Activated CD4-positive, alpha-beta memory T cell treated with anti-CD3 and anti-CD28 coated beads for 36 hours (primary cell): Measurements from ENCODE around the gene HOXC5. TPM values are rescaled to one million over a fixed set of nuclear protein-coding genes. Genes with fewer than 3 reads are reported as not detected.

Source experiments
- CTCF ChIA-PET: fragments of 350-600 bp; sonication (Branson Sonifier 250); formaldehyde crosslinking; loops from one replicate; lab custom pipeline; 2021; ENCODE audit warnings: antibody characterized with exemption, inconsistent platforms; lab: Charles Lee
- POLR2A ChIA-PET: fragments of 350-600 bp; sonication (Branson Sonifier 250); formaldehyde crosslinking; loops from one replicate; lab custom pipeline; 2021; ENCODE audit warnings: antibody characterized with exemption; lab: Charles Lee
- DNase-seq: peaks from one replicate; pipeline ENCODE4 v3.0.0-alpha.2; 2020
- H3K27ac Mint-ChIP-seq: one replicate; pipeline ENCODE4 v1.8.0; 2021; ENCODE audit warnings: mixed read lengths
- H3K27me3 Mint-ChIP-seq: one replicate; pipeline ENCODE4 v1.8.0; 2021; ENCODE audit warnings: mixed read lengths
- H3K36me3 Mint-ChIP-seq: one replicate; pipeline ENCODE4 v1.8.0; 2021; ENCODE audit warnings: mixed read lengths
- H3K4me1 Mint-ChIP-seq: one replicate; pipeline ENCODE4 v1.8.0; 2021; ENCODE audit warnings: low read depth, mixed read lengths
- H3K4me3 Mint-ChIP-seq: one replicate; pipeline ENCODE4 v1.8.0; 2021; ENCODE audit warnings: mild to moderate bottlenecking, mixed read lengths
- H3K9me3 Mint-ChIP-seq: one replicate; pipeline ENCODE4 v1.8.0; 2021; ENCODE audit warnings: mixed read lengths
- intact Hi-C: fragments of 100-400 bp; cut with micrococcal nuclease; formaldehyde crosslinking; loops from one replicate; pipeline ENCODE4 v1.15.1; 2023
- total RNA-seq, 2 experiments: library from RNA; stranded (reverse); gene quantifications; one replicate each; pipeline ENCODE4 v1.2.3, GENCODE V29; 2021

HOXC5 gene
- total RNA-seq, 2 experiments from 2014 or later: not detected

- peaks cover 13% of the 10 kb centered on the region for H3K4me1 Mint-ChIP-seq
- H3K27ac Mint-ChIP-seq: no peak overlapping the region
- intact Hi-C loops: loop anchor here (10.0 kb wide), 1 partner anchor 362 kb away; the partner anchor contains the start of gene GPR84
- H3K27me3 Mint-ChIP-seq: peaks cover 92% of the 10 kb centered on the region
- no peaks in the 10 kb centered on the region for H3K9me3 Mint-ChIP-seq
- H3K36me3 Mint-ChIP-seq: no peaks in the 10 kb centered on the region
- H3K4me3 Mint-ChIP-seq: no peak overlapping the region
- CTCF ChIA-PET: interaction anchor here (1.0 to 9.3 kb wide), 4 partner anchors 18 to 205 kb away, joined by 3 to 127 read pairs (median 108); partner anchors contain the start of genes HOXC10 and SMUG1
- DNase-seq: no peak
- POLR2A ChIA-PET: no interaction called here
Measured at GRCh38 chr12:54002915-54003389, 29.9 kb upstream of the HOXC5 start.

GRCh38 chr12:54003625-54004024, 29.2 kb upstream of the HOXC5 start:
- H3K9me3 Mint-ChIP-seq: no peaks in the 10 kb centered on the region
- peaks cover 91% of the 10 kb centered on the region for H3K27me3 Mint-ChIP-seq
- POLR2A ChIA-PET: no interaction called here
- H3K27ac Mint-ChIP-seq: no peak overlapping the region
- H3K36me3 Mint-ChIP-seq: no peaks in the 10 kb centered on the region
- CTCF ChIA-PET: interaction anchor here (1.0 to 9.3 kb wide), 7 partner anchors 11 to 204 kb away, joined by 3 to 127 read pairs (median 29); partner anchors contain the start of genes HOXC10, HOXC5 and SMUG1
- no peak for DNase-seq
- H3K4me1 Mint-ChIP-seq: peaks cover 13% of the 10 kb centered on the region
- intact Hi-C loops: loop anchor here (10.0 kb wide), 1 partner anchor 361 kb away; the partner anchor contains the start of gene GPR84
- H3K4me3 Mint-ChIP-seq: no peak overlapping the region

GRCh38 chr12:54004063-54004840, 28.6 kb upstream of the HOXC5 start:
- intact Hi-C loops: loop anchor here (10.0 kb wide), 1 partner anchor 361 kb away; the partner anchor contains the start of gene GPR84
- no peak overlapping the region for H3K27ac Mint-ChIP-seq
- no peaks in the 10 kb centered on the region for H3K9me3 Mint-ChIP-seq
- peaks cover 15% of the 10 kb centered on the region for H3K4me1 Mint-ChIP-seq
- H3K27me3 Mint-ChIP-seq: peaks cover 88% of the 10 kb centered on the region
- H3K4me3 Mint-ChIP-seq: no peak overlapping the region
- POLR2A ChIA-PET: no interaction called here
- no peak for DNase-seq
- CTCF ChIA-PET: interaction anchor here (1.0 to 9.3 kb wide), 8 partner anchors 12 to 203 kb away, joined by 3 to 127 read pairs (median 18); partner anchors contain the start of genes HOXC10, HOXC13, HOXC5 and SMUG1
- no peaks in the 10 kb centered on the region for H3K36me3 Mint-ChIP-seq

GRCh38 chr12:54004841-54005530, 27.9 kb upstream of the HOXC5 start:
- ChIA-PET CTCF (interaction anchor here (0.7 to 9.3 kb wide), 12 partner anchors 8 to 203 kb away, joined by 3 to 127 read pairs (median 8); partner anchors contain the start of genes HOXC10, HOXC13, HOXC5 and SMUG1), POLR2A (no interaction called here)
- H3K4me3 Mint-ChIP-seq: no peak overlapping the region

GRCh38 chr12:54005531-54005852, 27.4 kb upstream of the HOXC5 start:
- CTCF ChIA-PET: interaction anchor here (0.6 to 9.3 kb wide), 18 partner anchors 9 to 209 kb away, joined by 3 to 127 read pairs (median 7); partner anchors contain the start of genes HOXC10, HOXC13, HOXC5 and SMUG1
- DNase-seq: no peak
- H3K9me3 Mint-ChIP-seq: no peaks in the 10 kb centered on the region
- no peak overlapping the region for H3K4me3 Mint-ChIP-seq
- peaks cover 93% of the 10 kb centered on the region for H3K27me3 Mint-ChIP-seq
- H3K4me1 Mint-ChIP-seq: peaks cover 20% of the 10 kb centered on the region
- H3K27ac Mint-ChIP-seq: peak overlapping the region; percentile 19
- no peaks in the 10 kb centered on the region for H3K36me3 Mint-ChIP-seq
- POLR2A ChIA-PET: no interaction called here
- intact Hi-C loops: loop anchor here (10.0 kb wide), 1 partner anchor 359 kb away; the partner anchor contains the start of gene GPR84

More at GRCh38 chr12:54004841-54005530, 27.9 kb upstream of the HOXC5 start:
- Mint-ChIP-seq H3K27ac (peak overlapping the region; percentile 19), H3K9me3 (no peaks in the 10 kb centered on the region), H3K4me1 (peaks cover 20% of the 10 kb centered on the region), H3K27me3 (peaks cover 91% of the 10 kb centered on the region), H3K36me3 (no peaks in the 10 kb centered on the region)
- DNase-seq: no peak
- intact Hi-C loops: loop anchor here (10.0 kb wide), 1 partner anchor 360 kb away; the partner anchor contains the start of gene GPR84

- H3K4me1 Mint-ChIP-seq: peaks cover 22% of the 10 kb centered on the region
- H3K27me3 Mint-ChIP-seq: peaks cover 91% of the 10 kb centered on the region
- H3K36me3 Mint-ChIP-seq: no peaks in the 10 kb centered on the region
- intact Hi-C loops: loop anchor here (1.0 to 10.0 kb wide), 4 partner anchors 27 to 359 kb away; partner anchors contain the start of genes GPR84 and HOXC5
- peak; percentile 89 for DNase-seq
- ChIA-PET POLR2A (interaction anchor here (1.0 kb wide), 1 partner anchor 11 kb away, joined by 3 read pairs; no protein-coding TSS in a partner anchor), CTCF (interaction anchor here (0.6 to 9.3 kb wide), 20 partner anchors 9 to 209 kb away, joined by 3 to 127 read pairs (median 6); partner anchors contain the start of genes HOXC10, HOXC13, HOXC5 and HOXC6)
- H3K27ac Mint-ChIP-seq: no peak overlapping the region
- no peaks in the 10 kb centered on the region for H3K9me3 Mint-ChIP-seq
- H3K4me3 Mint-ChIP-seq: peak overlapping the region; percentile 68
Measured at GRCh38 chr12:54005853-54006558, 26.8 kb upstream of the HOXC5 start.

- peaks cover 28% of the 10 kb centered on the region for H3K4me1 Mint-ChIP-seq
- POLR2A ChIA-PET: interaction anchor here (1.0 kb wide), 1 partner anchor 11 kb away, joined by 3 read pairs; no protein-coding TSS in a partner anchor
- H3K4me3 Mint-ChIP-seq: peak overlapping the region; percentile 68
- H3K9me3 Mint-ChIP-seq: no peaks in the 10 kb centered on the region
- H3K36me3 Mint-ChIP-seq: no peaks in the 10 kb centered on the region
- H3K27ac Mint-ChIP-seq: no peak overlapping the region
- CTCF ChIA-PET: interaction anchor here (0.6 to 9.3 kb wide), 16 partner anchors 8 to 208 kb away, joined by 3 to 127 read pairs (median 6); partner anchors contain the start of genes HOXC10, HOXC5, HOXC6 and SMUG1
- DNase-seq: no peak
- intact Hi-C loops: loop anchor here (1.0 to 10.0 kb wide), 4 partner anchors 26 to 358 kb away; partner anchors contain the start of genes GPR84 and HOXC5
- H3K27me3 Mint-ChIP-seq: peaks cover 91% of the 10 kb centered on the region
Measured at GRCh38 chr12:54006559-54007220, 26.2 kb upstream of the HOXC5 start.

GRCh38 chr12:54007538-54008259, 25.2 kb upstream of the HOXC5 start:
- POLR2A ChIA-PET: no interaction called here
- CTCF ChIA-PET: interaction anchor here (0.7 to 9.3 kb wide), 11 partner anchors 7 to 373 kb away, joined by 3 to 127 read pairs (median 6); partner anchors contain the start of genes HOXC5 and SMUG1
- DNase-seq: no peak
- H3K4me3 Mint-ChIP-seq: no peak overlapping the region
- H3K27me3 Mint-ChIP-seq: peaks cover 85% of the 10 kb centered on the region
- H3K4me1 Mint-ChIP-seq: peaks cover 25% of the 10 kb centered on the region
- no peak overlapping the region for H3K27ac Mint-ChIP-seq
- intact Hi-C loops: loop anchor here (2.0 to 10.0 kb wide), 2 partner anchors 25 to 357 kb away; partner anchors contain the start of genes GPR84 and HOXC5
- H3K36me3 Mint-ChIP-seq: no peaks in the 10 kb centered on the region
- H3K9me3 Mint-ChIP-seq: no peaks in the 10 kb centered on the region

- DNase-seq: no peak
- H3K36me3 Mint-ChIP-seq: no peaks in the 10 kb centered on the region
Measured at GRCh38 chr12:54008260-54008552, 24.6 kb upstream of the HOXC5 start.

More at GRCh38 chr12:54008260-54008552, 24.6 kb upstream of the HOXC5 start:
- H3K27ac Mint-ChIP-seq: no peak overlapping the region
- ChIA-PET CTCF (interaction anchor here (1.2 to 9.3 kb wide), 8 partner anchors 9 to 372 kb away, joined by 4 to 127 read pairs (median 26); partner anchors contain the start of gene SMUG1), POLR2A (no interaction called here)
- peaks cover 25% of the 10 kb centered on the region for H3K4me1 Mint-ChIP-seq
- H3K27me3 Mint-ChIP-seq: peaks cover 85% of the 10 kb centered on the region
- intact Hi-C loops: loop anchor here (10.0 kb wide), 1 partner anchor 357 kb away; the partner anchor contains the start of gene GPR84
- H3K4me3 Mint-ChIP-seq: no peak overlapping the region
- no peaks in the 10 kb centered on the region for H3K9me3 Mint-ChIP-seq
